HG03571 (cell line): Measurements from ENCODE around the gene ZDHHC24.
"Not testable (repeated sequence)": the region's sequence is repeated elsewhere in the genome, so short reads cannot be mapped to it uniquely, and the experiment has no call there.

Source experiments
- ATAC-seq: cut with Tn5 transposase; IDR thresholded peaks from one replicate; pipeline ENCODE4 v1.9.1; 2021; ENCODE audit not compliant: unreplicated experiment

The ZDHHC24 gene

GRCh38 chr11:66546966-66547661 lies 1.3 kb upstream of the ZDHHC24 start:
- ATAC-seq, result no peak

GRCh38 chr11:66546368-66546965 lies 619 bp upstream of the ZDHHC24 start, which contains the start of gene ACTN3:
Gene ACTN3, plus strand, starts transcription at chr11:66546903. Its CDS starts 35 bp downstream, at chr11:66546938.
- no peak for ATAC-seq

GRCh38 chr11:66544952-66545351 lies 896 bp downstream of the ZDHHC24 start:
- ATAC-seq, result not testable (repeated sequence)

GRCh38 chr11:66543263-66544107 lies 2.4 kb downstream of the ZDHHC24 start:
- ATAC-seq, result no peak

- ATAC-seq, result no peak
Measured at GRCh38 chr11:66542362-66542761, 3.5 kb downstream of the ZDHHC24 start.

GRCh38 chr11:66541892-66542291 lies 4.0 kb downstream of the ZDHHC24 start:
- no peak for ATAC-seq

- not testable (repeated sequence) for ATAC-seq
Measured at GRCh38 chr11:66540598-66540997, 5.2 kb downstream of the ZDHHC24 start.

- ATAC-seq, result no peak
Measured at GRCh38 chr11:66539870-66540213, 6.0 kb downstream of the ZDHHC24 start.

- ATAC-seq, result no peak
Measured at GRCh38 chr11:66539170-66539869, 6.5 kb downstream of the ZDHHC24 start.

GRCh38 chr11:66532784-66533183 lies 13.1 kb downstream of the ZDHHC24 start:
- no peak for ATAC-seq

GRCh38 chr11:66531841-66532240 lies 14.0 kb downstream of the ZDHHC24 start:
- no peak for ATAC-seq

GRCh38 chr11:66530927-66531709 lies 14.7 kb downstream of the ZDHHC24 start:
- no peak for ATAC-seq

- no peak for ATAC-seq
Measured at GRCh38 chr11:66529655-66530054, 16.2 kb downstream of the ZDHHC24 start.

- ATAC-seq, result no peak
Measured at GRCh38 chr11:66529069-66529468, 16.8 kb downstream of the ZDHHC24 start.

GRCh38 chr11:66524304-66525040 lies 21.4 kb downstream of the ZDHHC24 start:
- no peak for ATAC-seq

- ATAC-seq, result no peak
Measured at GRCh38 chr11:66523611-66524010, 22.2 kb downstream of the ZDHHC24 start.

GRCh38 chr11:66510990-66511339 lies 34.9 kb downstream of the ZDHHC24 start:
- no peak for ATAC-seq

- ATAC-seq, result peak; percentile 70
Measured at GRCh38 chr11:66510271-66510989, 35.4 kb downstream of the ZDHHC24 start, which contains the start of gene BBS1. Gene BBS1, plus strand, starts transcription at chr11:66510635. Its CDS starts 25 bp downstream, at chr11:66510660.

- ATAC-seq, result no peak
Measured at GRCh38 chr11:66509131-66509561, 36.7 kb downstream of the ZDHHC24 start.
